ENCODE results near the gene PPP1R16B.

The PPP1R16B gene

GRCh38 chr20:38915355-38915754 is 109.9 kb downstream of the PPP1R16B start:
- TF ChIP-seq SALL2 (tag by site-specific recombination; IDR thresholded peaks at IDR 0.05; ENCODE audit: borderline replicate concordance), result no peak
- no peak for TF ChIP-seq SCRT2 (tag by site-specific recombination; IDR thresholded peaks at IDR 0.05)
- TF ChIP-seq ZNF529 (tag by site-specific recombination; IDR thresholded peaks at IDR 0.05; ENCODE audit: insufficient replicate concordance), result no peak
- no peak for TF ChIP-seq ZNF530 (tag by site-specific recombination; IDR thresholded peaks at IDR 0.05; ENCODE audit: low read depth)
- no peak for TF ChIP-seq HOXD13 (CRISPR knock-in tag; IDR thresholded peaks at IDR 0.05; ENCODE audit: borderline replicate concordance)
- no peak for TF ChIP-seq ZNF670 (tag by site-specific recombination; IDR thresholded peaks at IDR 0.05; ENCODE audit: low read depth)
- no peak for TF ChIP-seq SP7 (tag by site-specific recombination; IDR thresholded peaks at IDR 0.05)
- no peak for TF ChIP-seq ZNF692 (tag by site-specific recombination; IDR thresholded peaks at IDR 0.05)
- no peak for TF ChIP-seq ZNF133 (tag by site-specific recombination; IDR thresholded peaks at IDR 0.05)
- no peak for TF ChIP-seq SETDB1 (IDR thresholded peaks at IDR 0.05; ENCODE audit: insufficient read length, low read length)
- TF ChIP-seq OVOL3 (tag by site-specific recombination; IDR thresholded peaks at IDR 0.05), result no peak
- TF ChIP-seq ZNF610 (tag by site-specific recombination; IDR thresholded peaks at IDR 0.05; ENCODE audit: borderline replicate concordance), result no peak
- H3K9me3 ChIP-seq (ENCODE audit: control insufficient read depth, insufficient read depth, low read depth, low read length), result no peaks in the 10 kb centered on the region
- no peak overlapping the region for H3K27ac ChIP-seq (ENCODE audit: extremely low read depth, low read depth, low read length)
- H3K4me3 ChIP-seq (ENCODE audit: low read depth, low read length), result no peak overlapping the region
- ChIA-PET POLR2A (no interaction called here), CTCF (no interaction called here)
- H3K36me3 ChIP-seq (ENCODE audit: control insufficient read depth in 2 of 2, insufficient read depth in 1 of 2, low read length in 2 of 2), result no peaks in the 10 kb centered on the region
- no peaks in the 10 kb centered on the region for H3K4me1 ChIP-seq (ENCODE audit: control insufficient read depth, insufficient read depth, low read length)

- no peaks in the 10 kb centered on the region for H3K4me1 ChIP-seq (ENCODE audit: control insufficient read depth, insufficient read depth, low read length)
- ChIA-PET POLR2A (no interaction called here), CTCF (interaction anchor here (0.6 to 1.9 kb wide), 3 partner anchors 8 to 127 kb away, joined by 3 to 11 read pairs (median 4); partner anchors contain the start of gene FAM83D)
- H3K9me3 ChIP-seq (ENCODE audit: control insufficient read depth, insufficient read depth, low read depth, low read length), result no peaks in the 10 kb centered on the region
- no peak overlapping the region for H3K27ac ChIP-seq (ENCODE audit: extremely low read depth, low read depth, low read length)
- no peaks in the 10 kb centered on the region for H3K36me3 ChIP-seq (ENCODE audit: control insufficient read depth in 2 of 2, insufficient read depth in 1 of 2, low read length in 2 of 2)
- H3K4me3 ChIP-seq (ENCODE audit: low read depth, low read length), result no peak overlapping the region
- TF ChIP-seq ZNF398 (tag by site-specific recombination; IDR thresholded peaks at IDR 0.05), result no peak
- TF ChIP-seq KLF1 (tag by site-specific recombination; IDR thresholded peaks at IDR 0.05), result no peak
- TF ChIP-seq ZNF354C (tag by site-specific recombination; IDR thresholded peaks at IDR 0.05; ENCODE audit: borderline replicate concordance, low read depth), result no peak
- no peak for TF ChIP-seq INSM2 (tag by site-specific recombination; IDR thresholded peaks at IDR 0.05)
- TF ChIP-seq ZNF488 (tag by site-specific recombination; IDR thresholded peaks at IDR 0.05), result no peak
- no peak for TF ChIP-seq PRDM2 (tag by site-specific recombination; IDR thresholded peaks at IDR 0.05; ENCODE audit: borderline replicate concordance)
- no peak for TF ChIP-seq ZNF768 (tag by site-specific recombination; IDR thresholded peaks at IDR 0.05)
- TF ChIP-seq KLF9 (tag by site-specific recombination; IDR thresholded peaks at IDR 0.05; ENCODE audit: low read depth), result no peak
- no peak for TF ChIP-seq SP7 (tag by site-specific recombination; IDR thresholded peaks at IDR 0.05)
- TF ChIP-seq ZNF112 (tag by site-specific recombination; IDR thresholded peaks at IDR 0.05), result no peak
- TF ChIP-seq WT1 (tag by site-specific recombination; IDR thresholded peaks at IDR 0.05), result no peak
These were observed 112.2 kb downstream of the PPP1R16B start for GRCh38 chr20:38917657-38918056.
